ENCODE results near the gene TEAD4. TPM values are rescaled to one million over a fixed set of nuclear protein-coding genes. Genes with fewer than 3 reads are reported as not detected.
"Not testable (repeated sequence)": the region's sequence is repeated elsewhere in the genome, so short reads cannot be mapped to it uniquely, and the experiment has no call there.

Gene TEAD4
- total RNA-seq, 2 donors from 2014 or later: 10.7 to 15.8 TPM

DNA sequence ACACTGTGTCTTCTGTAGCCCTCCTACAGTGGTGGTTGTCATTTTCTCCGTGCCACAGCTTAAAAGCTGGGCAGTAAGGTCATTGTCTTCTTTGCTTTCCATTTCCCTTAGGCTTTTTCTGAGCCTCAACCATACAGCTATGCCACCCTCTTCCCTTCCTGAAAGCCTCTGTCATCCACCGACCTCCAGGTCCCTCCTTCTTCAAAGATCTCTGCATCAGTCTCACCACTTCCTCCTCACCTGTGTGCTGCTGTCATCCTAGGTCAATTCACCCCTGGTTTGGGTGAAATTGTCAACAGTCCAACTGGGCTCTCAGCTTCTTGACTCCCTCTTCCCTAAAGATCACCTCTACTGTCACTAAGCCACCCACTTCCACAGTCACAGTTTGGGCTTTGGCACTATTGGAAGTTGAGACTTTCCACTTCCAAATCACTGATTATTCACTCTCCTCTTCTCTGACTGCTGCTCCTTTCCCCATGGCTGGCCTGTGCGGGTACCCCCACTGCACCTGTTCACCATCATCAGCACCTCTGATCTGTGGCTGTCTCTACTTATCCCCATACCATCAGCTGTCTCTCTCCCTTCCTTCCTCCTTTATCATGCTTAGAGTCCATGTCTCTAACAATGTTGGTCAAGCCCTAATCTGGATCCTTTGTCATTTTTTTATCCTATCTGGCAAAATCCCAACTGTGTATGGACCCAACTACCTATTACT lies 102.5 kb downstream of the TEAD4 start:
- H3K27ac ChIP-seq: no peak overlapping the region
- no peaks in the 10 kb centered on the region for H3K36me3 ChIP-seq
- H3K27me3 ChIP-seq: no peaks in the 10 kb centered on the region
- H3K4me1 ChIP-seq: no peaks in the 10 kb centered on the region
- intact Hi-C loops (cut with DNase I): no loop called here
- no peaks in the 10 kb centered on the region for H3K9me3 ChIP-seq
- H3K9ac ChIP-seq (ENCODE audit: low read depth in 2 of 2, low read length in 2 of 2): no peak overlapping the region
- no peak overlapping the region for H3K4me3 ChIP-seq
- no peak for DNase-seq
- TF ChIP-seq, protein P1, sequence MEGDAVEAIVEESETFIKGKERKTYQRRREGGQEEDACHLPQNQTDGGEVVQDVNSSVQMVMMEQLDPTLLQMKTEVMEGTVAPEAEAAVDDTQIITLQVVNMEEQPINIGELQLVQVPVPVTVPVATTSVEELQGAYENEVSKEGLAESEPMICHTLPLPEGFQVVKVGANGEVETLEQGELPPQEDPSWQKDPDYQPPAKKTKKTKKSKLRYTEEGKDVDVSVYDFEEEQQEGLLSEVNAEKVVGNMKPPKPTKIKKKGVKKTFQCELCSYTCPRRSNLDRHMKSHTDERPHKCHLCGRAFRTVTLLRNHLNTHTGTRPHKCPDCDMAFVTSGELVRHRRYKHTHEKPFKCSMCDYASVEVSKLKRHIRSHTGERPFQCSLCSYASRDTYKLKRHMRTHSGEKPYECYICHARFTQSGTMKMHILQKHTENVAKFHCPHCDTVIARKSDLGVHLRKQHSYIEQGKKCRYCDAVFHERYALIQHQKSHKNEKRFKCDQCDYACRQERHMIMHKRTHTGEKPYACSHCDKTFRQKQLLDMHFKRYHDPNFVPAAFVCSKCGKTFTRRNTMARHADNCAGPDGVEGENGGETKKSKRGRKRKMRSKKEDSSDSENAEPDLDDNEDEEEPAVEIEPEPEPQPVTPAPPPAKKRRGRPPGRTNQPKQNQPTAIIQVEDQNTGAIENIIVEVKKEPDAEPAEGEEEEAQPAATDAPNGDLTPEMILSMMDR (IDR thresholded peaks at IDR 0.05): no peak

DNA sequence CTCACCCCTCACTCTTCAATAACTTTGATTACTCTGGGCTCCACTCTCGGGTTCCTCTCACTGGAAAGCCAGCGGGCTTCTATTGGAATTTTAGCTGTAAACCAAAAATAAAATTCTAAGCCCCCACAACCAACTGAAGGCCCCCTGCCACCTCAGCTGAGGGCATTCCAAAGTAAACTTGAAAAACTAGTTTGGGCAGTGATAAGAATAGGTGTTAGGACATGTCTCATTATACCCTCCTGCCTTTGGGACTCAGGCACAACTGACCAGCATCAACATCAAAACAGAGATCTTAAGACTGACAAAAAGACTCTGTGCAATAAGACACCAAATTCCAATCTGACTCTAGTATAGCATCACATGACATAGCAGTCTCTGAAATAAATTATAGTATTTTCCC lies 106.1 kb downstream of the TEAD4 start:
- Histone ChIP-seq H3K27me3 (no peaks in the 10 kb centered on the region), H3K4me3 (no peak overlapping the region), H3K27ac (no peak overlapping the region), H3K9ac (ENCODE audit: low read depth in 2 of 2, low read length in 2 of 2) (no peak overlapping the region), H3K36me3 (no peaks in the 10 kb centered on the region), H3K9me3 (no peaks in the 10 kb centered on the region), H3K4me1 (no peaks in the 10 kb centered on the region)
- intact Hi-C loops (cut with DNase I): no loop called here
- TF ChIP-seq, protein P1 (IDR thresholded peaks at IDR 0.05): no peak
- no peak for DNase-seq

DNA sequence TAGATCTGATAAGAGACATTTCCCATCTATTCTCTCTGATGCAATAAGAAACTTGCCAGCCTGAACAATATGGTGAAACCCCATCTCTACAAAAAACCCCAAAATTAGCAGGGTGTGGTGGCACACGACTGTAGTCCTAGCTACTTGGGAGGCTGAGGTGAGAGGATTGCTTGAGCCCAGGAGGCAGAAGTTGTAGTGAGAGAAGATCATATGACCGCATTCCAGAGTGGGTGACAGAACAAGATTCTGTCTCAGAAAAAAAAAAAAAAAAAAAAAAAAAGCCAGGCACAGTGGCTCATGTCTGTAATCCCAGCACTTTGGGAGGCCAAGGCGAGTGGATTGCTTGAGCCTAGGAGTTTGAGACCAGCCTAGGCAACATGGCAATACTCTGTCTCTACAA lies 106.6 kb downstream of the TEAD4 start:
- intact Hi-C loops (cut with DNase I); H3K27me3 ChIP-seq; H3K27ac ChIP-seq; H3K9me3 ChIP-seq; H3K9ac ChIP-seq (ENCODE audit: low read depth in 2 of 2, low read length in 2 of 2); H3K4me1 ChIP-seq; DNase-seq; H3K4me3 ChIP-seq; H3K36me3 ChIP-seq: not testable (repeated sequence)

DNA sequence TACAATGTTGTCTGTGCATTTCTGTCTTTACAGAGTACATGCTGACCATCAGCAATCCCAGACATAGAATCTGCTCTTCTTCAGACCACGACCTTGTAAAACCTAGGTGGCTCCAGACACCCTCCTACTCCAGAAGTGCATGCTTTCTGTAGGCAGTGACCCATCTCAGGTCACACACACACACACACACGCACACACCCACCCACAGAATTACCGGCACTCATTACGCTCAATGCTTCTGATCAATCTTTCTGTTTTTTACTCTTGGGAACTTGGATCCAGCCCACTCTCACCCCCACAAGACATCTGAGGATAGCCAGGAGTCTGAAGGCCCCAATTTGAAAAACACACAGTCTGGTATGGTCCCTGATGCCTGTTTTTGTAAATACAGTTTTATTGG lies 110.5 kb downstream of the TEAD4 start:
- Histone ChIP-seq H3K27ac (no peak overlapping the region), H3K9me3 (no peaks in the 10 kb centered on the region), H3K27me3 (no peaks in the 10 kb centered on the region), H3K36me3 (no peaks in the 10 kb centered on the region), H3K4me3 (no peak overlapping the region), H3K9ac (ENCODE audit: low read depth in 2 of 2, low read length in 2 of 2) (no peak overlapping the region), H3K4me1 (no peaks in the 10 kb centered on the region)
- TF ChIP-seq, protein P1 (IDR thresholded peaks at IDR 0.05): no peak
- no peak for DNase-seq
- intact Hi-C loops (cut with DNase I): loop anchor here (5.0 kb wide), 2 partner anchors 133 to 208 kb away; no protein-coding TSS in a partner anchor

DNA sequence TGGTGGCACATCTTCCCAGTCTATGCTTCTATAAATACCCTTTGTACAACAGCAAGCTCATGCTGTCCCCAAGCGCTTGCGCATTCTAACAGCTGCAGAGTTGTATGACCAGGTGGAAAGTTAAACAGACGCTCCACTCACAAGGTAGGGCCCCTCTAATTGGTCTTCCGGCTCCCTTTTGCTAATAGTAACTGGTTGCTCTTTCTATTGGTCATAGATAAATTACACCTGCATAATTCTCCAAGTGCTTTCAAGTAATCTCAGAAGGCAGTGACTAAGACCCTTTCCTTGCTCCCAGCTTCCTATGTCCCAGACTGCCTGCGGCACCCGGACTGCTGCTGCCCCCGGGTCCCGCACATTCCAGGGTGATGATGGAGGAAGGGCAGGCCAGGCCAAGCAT lies 111.9 kb downstream of the TEAD4 start:
- Histone ChIP-seq H3K9ac (ENCODE audit: low read depth in 2 of 2, low read length in 2 of 2) (no peak overlapping the region), H3K4me3 (no peak overlapping the region), H3K27ac (no peak overlapping the region), H3K27me3 (no peaks in the 10 kb centered on the region), H3K4me1 (no peaks in the 10 kb centered on the region), H3K9me3 (no peaks in the 10 kb centered on the region), H3K36me3 (no peaks in the 10 kb centered on the region)
- no peak for DNase-seq
- intact Hi-C loops (cut with DNase I): loop anchor here (5.0 kb wide), 2 partner anchors 131 to 206 kb away; no protein-coding TSS in a partner anchor
- TF ChIP-seq, protein P1 (IDR thresholded peaks at IDR 0.05): no peak

DNA sequence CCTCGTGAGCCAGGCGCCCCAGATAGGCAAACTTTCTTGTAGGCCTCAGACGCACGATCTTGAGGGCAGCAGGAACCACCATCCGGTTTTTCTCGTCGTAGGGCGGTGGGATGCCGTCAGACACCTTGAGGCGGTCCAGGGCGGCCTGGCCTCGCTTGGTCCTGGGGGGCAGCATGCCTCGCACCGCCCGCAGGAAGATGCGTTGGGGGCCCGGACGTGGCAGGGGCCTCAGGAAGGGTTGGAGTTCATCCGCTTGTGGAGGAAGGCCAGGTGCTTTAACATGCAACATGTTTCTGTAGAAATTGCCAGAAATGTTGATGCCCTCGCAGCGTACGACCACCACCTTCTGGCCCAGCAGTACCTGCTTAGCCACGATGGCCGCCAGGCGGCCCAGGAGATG lies 112.5 kb downstream of the TEAD4 start:
- DNase-seq: no peak
- Histone ChIP-seq H3K9me3 (no peaks in the 10 kb centered on the region), H3K4me3 (no peak overlapping the region), H3K36me3 (no peaks in the 10 kb centered on the region), H3K27me3 (no peaks in the 10 kb centered on the region), H3K9ac (ENCODE audit: low read depth in 2 of 2, low read length in 2 of 2) (no peak overlapping the region), H3K27ac (no peak overlapping the region), H3K4me1 (no peaks in the 10 kb centered on the region)
- TF ChIP-seq, protein P1 (IDR thresholded peaks at IDR 0.05): no peak
- intact Hi-C loops (cut with DNase I): loop anchor here (5.0 kb wide), 2 partner anchors 131 to 206 kb away; no protein-coding TSS in a partner anchor
